H9 (cell line): Measurements from ENCODE around the gene TMTC2. TPM values are rescaled to one million over a fixed set of nuclear protein-coding genes. Genes with fewer than 3 reads are reported as not detected.

Experiments
- DNase-seq: peaks from one replicate; pipeline ENCODE4 v3.0.0-alpha.2; 2017
- H2AFZ ChIP-seq: one replicate; pipeline ENCODE4 v1.6.1; 2013; ENCODE audit warnings: mild to moderate bottlenecking, low read length, control low read depth, moderate library complexity
- H2AK5ac ChIP-seq: 2 replicates; pipeline ENCODE4 v1.6.1; 2013; ENCODE audit warnings: low read length, control low read depth, mixed read lengths; ENCODE audit not compliant: insufficient read length
- H2BK120ac ChIP-seq: one replicate; pipeline ENCODE4 v1.6.1; 2013; ENCODE audit warnings: low read depth, mild to moderate bottlenecking, low read length, control low read depth, inconsistent platforms; ENCODE audit not compliant: poor library complexity, severe bottlenecking
- H2BK12ac ChIP-seq: 2 replicates; pipeline ENCODE4 v1.6.1; 2013; ENCODE audit warnings: low read length, control low read depth, mixed read lengths, low read depth; ENCODE audit not compliant: insufficient read length
- H2BK15ac ChIP-seq: 2 replicates; pipeline ENCODE4 v1.6.1; 2013; ENCODE audit warnings: low read depth, low read length, control low read depth
- H2BK20ac ChIP-seq: one replicate; pipeline ENCODE4 v1.6.1; 2013; ENCODE audit warnings: low read depth, mild to moderate bottlenecking, low read length, control low read depth, inconsistent platforms; ENCODE audit not compliant: poor library complexity, severe bottlenecking
- H2BK5ac ChIP-seq: 2 replicates; pipeline ENCODE4 v1.6.1; 2013; ENCODE audit warnings: low read length, control low read depth, mixed read lengths; ENCODE audit not compliant: insufficient read length
- H3K14ac ChIP-seq: 2 replicates; pipeline ENCODE4 v1.6.1; 2013; ENCODE audit warnings: low read length, control low read depth; ENCODE audit not compliant: insufficient read depth
- H3K18ac ChIP-seq: 2 replicates; pipeline ENCODE4 v1.6.1; 2013; ENCODE audit warnings: low read depth, mild to moderate bottlenecking, mixed read lengths, low read length, control low read depth; ENCODE audit not compliant: insufficient read length
- H3K23ac ChIP-seq: 2 replicates; pipeline ENCODE4 v1.6.1; 2013; ENCODE audit warnings: low read length, control low read depth, mixed read lengths, low read depth; ENCODE audit not compliant: insufficient read length
- H3K23me2 ChIP-seq: 2 replicates; pipeline ENCODE4 v1.6.1; 2013; ENCODE audit warnings: low read depth, mild to moderate bottlenecking, mixed read lengths, low read length, control low read depth; ENCODE audit not compliant: insufficient read length, poor library complexity, severe bottlenecking
- H3K27ac ChIP-seq: 2 replicates; pipeline ENCODE4 v1.5.1; 2013; ENCODE audit warnings: low read length, control low read depth, mixed read lengths, low read depth; ENCODE audit not compliant: insufficient read length
- H3K27me3 ChIP-seq: 2 replicates; pipeline ENCODE4 v1.6.1; 2013; ENCODE audit warnings: low read length, control low read depth, inconsistent platforms; ENCODE audit not compliant: insufficient read depth
- H3K4ac ChIP-seq: 2 replicates; pipeline ENCODE4 v1.6.1; 2013; ENCODE audit warnings: low read depth, mild to moderate bottlenecking, control low read depth, inconsistent platforms, low read length, moderate library complexity
- H3K4me1 ChIP-seq: 2 replicates; pipeline ENCODE4 v1.6.1; 2013; ENCODE audit warnings: low read length, control low read depth, inconsistent platforms; ENCODE audit not compliant: insufficient read depth
- H3K4me2 ChIP-seq: 2 replicates; pipeline ENCODE4 v1.6.1; 2013; ENCODE audit warnings: low read length, control low read depth, mixed read lengths; ENCODE audit not compliant: insufficient read length, insufficient read depth
- H3K56ac ChIP-seq: 2 replicates; pipeline ENCODE4 v1.6.1; 2013; ENCODE audit warnings: low read depth, mild to moderate bottlenecking, mixed read lengths, low read length, control low read depth; ENCODE audit not compliant: insufficient read length
- H3K79me1 ChIP-seq: 2 replicates; pipeline ENCODE4 v1.6.1; 2013; ENCODE audit warnings: low read depth, mild to moderate bottlenecking, moderate library complexity, low read length, control low read depth, inconsistent platforms; ENCODE audit not compliant: insufficient read depth, poor library complexity, severe bottlenecking
- H3K79me2 ChIP-seq: 2 replicates; pipeline ENCODE4 v1.6.1; 2013; ENCODE audit warnings: low read length, control low read depth, inconsistent platforms; ENCODE audit not compliant: insufficient read depth
- H3K9ac ChIP-seq: 2 replicates; pipeline ENCODE4 v1.6.1; 2013; ENCODE audit warnings: low read length, control low read depth, mixed read lengths; ENCODE audit not compliant: insufficient read length; ENCODE audit errors: extremely low read depth
- H3K9me3 ChIP-seq: one replicate; pipeline ENCODE4 v1.6.1; 2013; ENCODE audit warnings: low read depth, low read length, inconsistent platforms; ENCODE audit not compliant: control insufficient read depth
- H3T11ph ChIP-seq: one replicate; pipeline ENCODE4 v1.6.1; 2013; ENCODE audit warnings: mild to moderate bottlenecking, low read length, control low read depth, inconsistent platforms
- H4K20me1 ChIP-seq: one replicate; pipeline ENCODE4 v1.6.1; 2013; ENCODE audit not compliant: control insufficient read depth, insufficient read length, insufficient read depth
- H4K5ac ChIP-seq: 2 replicates; pipeline ENCODE4 v1.6.1; 2013; ENCODE audit warnings: low read depth, mild to moderate bottlenecking, mixed read lengths, low read length, control low read depth; ENCODE audit not compliant: insufficient read length
- H4K8ac ChIP-seq: replicated peaks from 2 replicates; pipeline ENCODE4 v1.6.1; 2013; ENCODE audit warnings: low read length, control low read depth, mixed read lengths, low read depth; ENCODE audit not compliant: insufficient read length
- H4K91ac ChIP-seq: 2 replicates; pipeline ENCODE4 v1.6.1; 2013; ENCODE audit warnings: low read depth, mild to moderate bottlenecking, moderate library complexity, mixed read lengths, low read length, control low read depth; ENCODE audit not compliant: insufficient read length
- H3K27ac Mint-ChIP-seq, 3 experiments: 2 replicates in 2 of 3; 3 replicates in 1 of 3; pipeline ENCODE4 v1.8.0; 2020 to 2021; ENCODE audit warnings: mixed read lengths in 3 of 3, mild to moderate bottlenecking in 1 of 3, moderate library complexity in 1 of 3
- H3K27me3 Mint-ChIP-seq: 2 replicates; pipeline ENCODE4 v1.8.0; 2021; ENCODE audit warnings: low read depth, mild to moderate bottlenecking, moderate library complexity, mixed read lengths
- H3K36me3 Mint-ChIP-seq, 3 experiments: 2 replicates in 2 of 3; 3 replicates in 1 of 3; pipeline ENCODE4 v1.8.0; 2020 to 2021; ENCODE audit warnings: low read depth in 3 of 3, mixed read lengths in 3 of 3; ENCODE audit not compliant: insufficient read depth in 1 of 3
- H3K4me1 Mint-ChIP-seq, 2 experiments: 2 replicates each; pipeline ENCODE4 v1.8.0; 2020; ENCODE audit warnings: mixed read lengths in 2 of 2
- H3K4me3 Mint-ChIP-seq, 2 experiments: 2 replicates in 1 of 2; 3 replicates in 1 of 2; pipeline ENCODE4 v1.8.0; 2020 to 2021; ENCODE audit warnings: mild to moderate bottlenecking in 2 of 2, mixed read lengths in 2 of 2, moderate library complexity in 1 of 2
- H3K9me3 Mint-ChIP-seq, 2 experiments: 2 replicates in 1 of 2; 3 replicates in 1 of 2; pipeline ENCODE4 v1.8.0; 2020; ENCODE audit warnings: mild to moderate bottlenecking in 2 of 2, mixed read lengths in 2 of 2, moderate library complexity in 1 of 2
- CTCF ChIP-seq: fragments of 200-600 bp; sonication (generic); conservative IDR thresholded peaks from 3 replicates; pipeline ENCODE4 v1.8.0; 2021; ENCODE audit warnings: antibody characterized with exemption, mild to moderate bottlenecking
- WGBS: extraction: QIAGEN DNeasy Blood & Tissue Kit; methylation state at CpG from one replicate; pipeline ENCODE4 v1.1.7; 2013; ENCODE audit warnings: missing lambda C conversion rate, low lambda C conversion rate, mixed read lengths; ENCODE audit not compliant: insufficient read length; ENCODE audit errors: extremely low coverage; 5-methylcytosine and 5-hydroxymethylcytosine counted together
- total RNA-seq: library from RNA; stranded (reverse); gene quantifications from 2 replicates; pipeline ENCODE4 v1.2.1, GENCODE V29; 2021

TMTC2 gene
- total RNA-seq, 1 experiment from 2014 or later = 3.1 TPM

GRCh38 chr12:82797480-82797879, 110.8 kb downstream of the TMTC2 start:
- H3K14ac ChIP-seq = no peak overlapping the region
- H3K4me3 Mint-ChIP-seq = no peak overlapping the region
- no peak overlapping the region for H2BK5ac ChIP-seq
- H3K4ac ChIP-seq = no peak overlapping the region
- WGBS = no CpG with 5 or more reads among the region's 4 CpGs
- H2BK15ac ChIP-seq = no peak overlapping the region
- no peak overlapping the region for H2AFZ ChIP-seq
- H3K27ac ChIP-seq = no peak overlapping the region
- no peaks in the 10 kb centered on the region for H3K9me3 ChIP-seq
- H3K36me3 Mint-ChIP-seq = peaks cover 7 to 10% (median 9%) of the 10 kb centered on the region in 3 experiments
- H3K79me1 ChIP-seq = no peaks in the 10 kb centered on the region
- H4K5ac ChIP-seq = no peak overlapping the region
- no peaks in the 10 kb centered on the region for H3K23me2 ChIP-seq
- no peak overlapping the region for H2BK12ac ChIP-seq
- no peak overlapping the region for H2BK20ac ChIP-seq
- no peak overlapping the region for H4K8ac ChIP-seq
- H3T11ph ChIP-seq = no peak overlapping the region
- H2BK120ac ChIP-seq = no peak overlapping the region
- H2AK5ac ChIP-seq = no peak overlapping the region
- no peak for DNase-seq
- H4K20me1 ChIP-seq = no peaks in the 10 kb centered on the region
- no peak overlapping the region for H3K56ac ChIP-seq
- no peak overlapping the region for H3K23ac ChIP-seq
- no peak overlapping the region for H3K9ac ChIP-seq
- peaks cover 10 to 11% of the 10 kb centered on the region in 2 experiments for H3K4me1 Mint-ChIP-seq
- H3K27me3 Mint-ChIP-seq = no peaks in the 10 kb centered on the region
- H3K9me3 Mint-ChIP-seq = peaks cover 0 to 9% of the 10 kb centered on the region in 2 experiments; a peak in 2 of 5 replicates
- no peaks in the 10 kb centered on the region; the same call in 1 of the 2 replicates for H3K4me1 ChIP-seq
- no peaks in the 10 kb centered on the region for H3K79me2 ChIP-seq
- H3K4me2 ChIP-seq = no peak overlapping the region
- H3K27me3 ChIP-seq = no peaks in the 10 kb centered on the region
- H3K18ac ChIP-seq = no peak overlapping the region
- no peak overlapping the region for H3K27ac Mint-ChIP-seq
- H4K91ac ChIP-seq = no peak overlapping the region
- no peak for TF ChIP-seq CTCF
